Astrocyte of the cerebellum (primary cell): Measurements from ENCODE around the gene SLC2A9.

Experiments used
- DNase-seq: peaks from one replicate; pipeline ENCODE4 v3.0.0-alpha.2; 2011; ENCODE audit warnings: low read depth
- H3K4me3 ChIP-seq: 2 replicates; pipeline ENCODE4 v1.5.1; 2011; ENCODE audit warnings: mild to moderate bottlenecking, low read depth, low read length, moderate library complexity
- in situ Hi-C: cut with HindIII; loops from 2 replicates; pipeline ENCODE4 v1.10.0; 2017; ENCODE audit warnings: low sequenced_read_pairs
- TF ChIP-seq, protein P1 (sequence below): IDR thresholded peaks from 2 replicates; pipeline ENCODE4 v1.5.1; 2012; ENCODE audit warnings: low read length, low read depth, moderate library complexity, mild to moderate bottlenecking; ENCODE audit errors: missing control alignments

The SLC2A9 gene

DNA sequence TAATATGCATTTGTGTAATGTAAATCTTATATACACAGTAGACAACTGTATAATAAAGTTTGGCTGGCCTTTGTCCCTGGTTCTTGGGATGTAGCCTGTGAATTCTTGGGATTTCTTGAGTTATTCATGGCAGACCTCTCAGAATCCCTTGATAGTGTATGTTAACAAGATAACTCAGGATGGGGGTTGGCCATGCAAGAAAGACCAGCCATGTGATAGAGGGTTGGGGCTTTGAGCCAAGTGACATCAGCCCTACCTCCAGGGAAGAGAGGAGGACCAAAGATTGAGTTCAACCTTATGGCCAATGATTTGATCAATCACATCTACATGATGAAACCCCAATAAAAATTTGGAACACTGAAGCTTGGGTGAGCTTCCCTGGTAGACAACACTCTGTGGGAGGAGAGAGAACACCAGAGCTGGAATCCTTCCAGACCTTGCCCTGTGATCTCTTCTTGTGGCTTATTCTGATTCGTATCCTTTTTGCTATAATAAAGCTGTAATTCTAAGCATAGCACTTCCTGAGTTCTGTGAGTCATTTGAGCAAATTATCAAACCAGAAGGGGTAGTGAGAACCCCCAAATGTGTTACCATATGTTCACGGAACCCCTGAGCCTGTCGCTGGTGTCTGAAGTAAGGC, 11.3 kb downstream of the SLC2A9 start:
- in situ Hi-C loops, result no loop called here
- TF ChIP-seq, protein P1, sequence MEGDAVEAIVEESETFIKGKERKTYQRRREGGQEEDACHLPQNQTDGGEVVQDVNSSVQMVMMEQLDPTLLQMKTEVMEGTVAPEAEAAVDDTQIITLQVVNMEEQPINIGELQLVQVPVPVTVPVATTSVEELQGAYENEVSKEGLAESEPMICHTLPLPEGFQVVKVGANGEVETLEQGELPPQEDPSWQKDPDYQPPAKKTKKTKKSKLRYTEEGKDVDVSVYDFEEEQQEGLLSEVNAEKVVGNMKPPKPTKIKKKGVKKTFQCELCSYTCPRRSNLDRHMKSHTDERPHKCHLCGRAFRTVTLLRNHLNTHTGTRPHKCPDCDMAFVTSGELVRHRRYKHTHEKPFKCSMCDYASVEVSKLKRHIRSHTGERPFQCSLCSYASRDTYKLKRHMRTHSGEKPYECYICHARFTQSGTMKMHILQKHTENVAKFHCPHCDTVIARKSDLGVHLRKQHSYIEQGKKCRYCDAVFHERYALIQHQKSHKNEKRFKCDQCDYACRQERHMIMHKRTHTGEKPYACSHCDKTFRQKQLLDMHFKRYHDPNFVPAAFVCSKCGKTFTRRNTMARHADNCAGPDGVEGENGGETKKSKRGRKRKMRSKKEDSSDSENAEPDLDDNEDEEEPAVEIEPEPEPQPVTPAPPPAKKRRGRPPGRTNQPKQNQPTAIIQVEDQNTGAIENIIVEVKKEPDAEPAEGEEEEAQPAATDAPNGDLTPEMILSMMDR, result no peak
- DNase-seq, result no peak
- H3K4me3 ChIP-seq, result no peak overlapping the region

DNA sequence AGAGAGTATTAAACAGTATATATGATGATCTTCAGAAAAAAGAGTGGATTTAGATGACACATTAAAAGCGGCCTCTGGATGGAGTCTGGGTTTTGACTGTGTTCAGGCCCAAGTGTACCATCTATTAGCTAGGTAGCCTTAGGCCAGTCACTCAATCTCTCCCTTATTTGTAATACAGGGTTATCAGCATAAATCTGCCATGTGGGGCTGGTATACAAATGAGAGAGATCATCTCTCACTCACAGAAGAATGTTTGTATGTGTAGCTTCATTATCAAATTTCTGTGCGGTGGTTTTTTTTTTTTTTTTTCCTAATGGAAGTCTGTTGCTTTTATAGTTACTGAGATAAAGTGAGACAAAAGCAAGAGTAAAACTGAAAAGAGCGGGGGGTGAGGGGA, 12.7 kb downstream of the SLC2A9 start:
- in situ Hi-C loops, result no loop called here
- TF ChIP-seq, protein P1, result no peak
- no peak for DNase-seq
- no peak overlapping the region for H3K4me3 ChIP-seq

DNA sequence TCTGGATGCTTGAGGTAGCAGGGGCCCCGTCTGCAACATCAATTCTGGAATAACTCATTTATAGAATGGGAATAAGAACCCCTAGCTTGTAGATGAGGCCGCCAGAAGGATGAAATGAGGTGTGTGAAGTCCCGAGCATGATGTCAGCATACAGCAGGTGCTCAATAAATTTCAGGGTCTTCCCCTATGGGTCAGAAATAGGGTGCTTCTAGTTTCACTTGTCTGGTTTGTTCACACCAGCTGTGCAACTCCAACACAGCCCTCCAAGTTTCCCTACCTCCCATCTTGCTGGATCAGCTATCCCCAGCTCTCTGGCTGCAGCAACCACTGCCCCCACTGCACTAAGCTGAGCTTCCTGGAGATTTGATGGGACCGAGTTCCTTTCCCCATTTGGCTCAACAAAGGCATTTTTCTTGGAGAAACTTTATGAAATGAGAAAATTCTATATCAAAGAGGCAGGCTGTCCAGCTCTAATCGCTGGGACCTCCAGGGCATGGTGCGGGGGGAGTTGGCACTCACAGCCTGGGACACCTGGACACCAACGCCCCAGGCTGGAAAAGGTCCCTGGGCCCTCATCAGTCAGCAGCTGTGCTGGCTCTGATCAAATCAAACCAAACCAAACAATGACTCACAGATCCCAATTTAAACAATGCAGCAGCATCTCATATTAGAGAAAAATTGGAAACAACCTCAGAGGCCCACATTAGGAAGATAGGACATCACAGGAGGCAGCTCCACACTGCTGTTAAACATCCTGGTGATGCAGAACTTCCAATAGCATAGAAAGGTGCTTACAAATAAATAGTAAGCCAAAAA, 13.3 kb downstream of the SLC2A9 start:
- in situ Hi-C loops, result no loop called here
- no peak for DNase-seq
- no peak overlapping the region for H3K4me3 ChIP-seq
- TF ChIP-seq, protein P1, result no peak

DNA sequence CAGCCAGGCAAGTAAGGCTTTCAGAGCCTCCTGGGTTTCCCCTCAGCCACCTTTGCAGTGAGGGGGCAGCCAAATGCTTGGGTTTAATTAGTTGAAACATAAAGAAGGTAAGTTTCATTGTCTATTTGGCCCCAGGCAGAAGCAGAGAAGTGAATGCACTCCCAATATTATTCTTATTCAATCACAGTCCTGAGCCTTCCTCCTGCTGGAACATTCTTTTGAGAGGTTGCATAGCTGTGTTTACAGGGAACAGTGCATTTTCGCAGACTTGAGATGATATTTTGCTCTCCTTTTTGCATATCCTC, 13.9 kb downstream of the SLC2A9 start:
- TF ChIP-seq, protein P1, result no peak
- H3K4me3 ChIP-seq, result no peak overlapping the region
- DNase-seq, result no peak
- in situ Hi-C loops, result no loop called here

DNA sequence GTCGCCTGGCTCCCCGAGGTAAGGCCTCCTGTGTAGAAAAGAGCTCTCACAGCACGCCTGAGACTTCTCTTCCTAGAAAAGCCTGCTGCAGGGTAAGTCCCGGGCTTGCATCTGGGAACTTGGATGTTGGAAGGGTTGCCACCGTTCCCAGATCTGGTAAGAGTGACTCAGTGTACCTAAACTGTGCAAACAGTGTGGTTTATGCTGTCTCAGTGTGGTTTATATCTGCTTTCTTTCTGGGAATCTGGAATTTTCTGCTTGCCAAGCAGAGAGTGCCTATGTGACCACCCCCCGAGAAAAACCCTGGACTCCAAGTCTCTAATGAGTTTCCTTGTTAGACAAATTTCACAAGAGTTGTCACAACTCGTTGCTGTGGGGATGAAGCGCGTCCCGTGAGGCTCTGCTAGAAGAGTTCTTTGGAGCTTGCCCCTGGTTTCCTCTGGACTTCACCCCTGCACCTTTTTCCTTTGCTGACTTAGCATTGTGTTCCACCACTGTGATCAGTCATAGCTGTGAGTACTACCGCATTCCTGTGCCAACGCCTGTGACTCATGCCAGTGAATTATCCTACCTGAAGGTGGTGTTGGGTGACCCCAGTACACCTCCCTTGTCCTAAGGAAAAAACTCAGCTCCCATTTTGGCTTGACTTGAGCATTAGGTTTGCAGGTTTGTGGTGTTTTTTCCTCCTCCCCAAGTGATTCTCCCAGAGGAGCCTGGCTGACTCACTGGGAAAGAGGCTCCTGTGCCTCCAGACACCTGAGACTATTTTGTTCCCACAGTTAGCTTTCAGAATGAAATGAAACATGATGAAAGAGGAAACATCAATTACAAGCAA, 14.5 kb downstream of the SLC2A9 start:
- no peak overlapping the region for H3K4me3 ChIP-seq
- peak; percentile 22 for DNase-seq
- in situ Hi-C loops, result no loop called here
- TF ChIP-seq, protein P1, result no peak

DNA sequence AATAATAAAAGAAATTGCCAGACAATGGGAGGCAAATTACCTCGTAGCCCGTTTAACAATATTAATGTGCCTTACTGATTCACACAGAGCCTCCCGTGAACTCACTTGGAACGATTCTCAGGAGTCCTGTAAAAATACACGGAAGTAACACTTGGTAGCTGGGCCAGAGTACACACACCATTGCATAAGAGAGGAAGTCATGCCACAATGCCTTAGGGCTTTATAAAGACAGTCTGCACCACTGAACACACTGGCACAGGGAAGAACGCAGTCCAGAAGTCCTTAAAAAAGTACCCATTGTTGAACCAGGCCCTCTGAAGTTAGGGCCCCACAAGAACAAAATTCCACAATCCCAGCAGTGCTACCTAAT, 15.1 kb downstream of the SLC2A9 start:
- TF ChIP-seq, protein P1, result no peak
- in situ Hi-C loops, result no loop called here
- no peak for DNase-seq
- no peak overlapping the region for H3K4me3 ChIP-seq
